Embryonic facial prominence (tissue), 1 donor: ENCODE measurements around the gene CLNK.

Source experiments
- DNase-seq: peaks from one replicate; pipeline ENCODE4 v3.0.0-alpha.2; 2016; ENCODE audit errors: extremely low spot score

Gene CLNK

DNA sequence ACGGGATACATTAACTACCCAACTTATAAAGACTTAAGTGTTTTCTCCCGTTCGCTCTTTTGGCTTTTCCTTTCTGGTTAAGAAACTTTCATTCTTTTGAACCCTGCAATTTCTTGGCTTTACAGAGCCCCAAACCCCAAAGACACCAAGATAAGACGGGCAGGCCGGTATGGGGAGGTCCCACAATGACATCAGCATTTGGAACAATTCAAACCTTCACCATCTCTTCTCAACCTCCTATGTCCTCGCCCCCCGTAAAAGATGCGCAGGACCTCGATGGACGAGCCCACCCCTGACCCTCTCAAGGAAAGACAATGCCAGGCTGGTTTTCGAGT is 228.3 kb downstream of the CLNK start:
- no peak for DNase-seq

DNA sequence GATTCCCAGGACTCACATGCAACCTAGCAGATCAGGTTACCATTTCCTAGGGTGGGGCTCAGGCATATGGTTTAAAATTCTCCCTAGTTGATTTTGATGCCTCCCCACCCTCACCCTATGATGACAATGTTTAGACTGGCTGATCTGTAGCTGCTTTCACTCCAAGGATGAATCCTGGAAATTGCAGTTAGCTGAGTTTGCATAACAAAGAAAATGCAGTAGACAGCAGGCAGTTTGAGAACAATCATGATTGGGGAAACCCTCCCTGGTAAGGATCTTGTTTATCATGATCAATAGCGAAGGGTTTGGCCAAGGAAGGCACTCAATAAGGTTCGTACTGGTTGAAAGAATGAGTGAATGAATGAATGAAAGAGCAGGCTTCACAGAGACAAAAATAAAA is 229.4 kb downstream of the CLNK start:
- DNase-seq: no peak

DNA sequence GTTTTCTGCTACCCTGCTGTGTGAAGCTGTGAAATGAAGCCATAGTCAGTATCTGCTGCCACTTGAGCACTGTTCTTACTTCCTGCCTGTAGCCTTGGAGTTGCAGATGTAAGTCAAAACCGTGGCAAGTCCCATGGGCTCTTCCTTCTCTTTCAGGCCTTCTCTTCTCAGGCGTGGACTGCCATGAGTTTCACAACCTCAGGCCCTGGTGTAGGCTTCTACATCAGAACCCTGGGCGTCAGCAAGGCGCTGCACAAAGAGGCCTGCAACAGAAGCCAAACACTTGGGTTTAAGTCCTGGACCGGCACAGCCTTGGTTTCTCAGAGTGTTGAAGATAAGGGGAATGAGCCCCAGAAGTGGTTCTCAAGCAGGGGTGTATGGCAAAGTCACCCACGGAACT is 229.8 kb downstream of the CLNK start:
- no peak for DNase-seq

DNA sequence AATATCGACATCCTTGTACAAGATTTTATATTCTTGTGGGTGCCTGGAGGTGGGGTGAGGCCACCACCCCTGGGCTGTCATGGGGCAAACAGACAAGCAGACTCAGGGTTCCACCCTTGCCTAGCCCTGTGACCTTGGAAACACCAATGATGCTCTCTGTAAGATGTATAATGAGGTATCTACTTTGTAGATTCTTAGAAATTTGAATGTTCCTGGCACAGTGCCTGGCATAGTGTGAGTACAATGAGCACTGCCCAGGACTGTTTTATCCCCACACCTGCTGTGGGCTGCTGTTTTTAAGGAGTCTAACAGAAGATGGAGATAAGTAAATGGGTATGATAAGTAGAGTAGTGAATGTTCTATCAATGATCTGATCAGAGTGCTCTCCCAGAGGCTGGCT is 230.4 kb downstream of the CLNK start:
- DNase-seq: no peak

DNA sequence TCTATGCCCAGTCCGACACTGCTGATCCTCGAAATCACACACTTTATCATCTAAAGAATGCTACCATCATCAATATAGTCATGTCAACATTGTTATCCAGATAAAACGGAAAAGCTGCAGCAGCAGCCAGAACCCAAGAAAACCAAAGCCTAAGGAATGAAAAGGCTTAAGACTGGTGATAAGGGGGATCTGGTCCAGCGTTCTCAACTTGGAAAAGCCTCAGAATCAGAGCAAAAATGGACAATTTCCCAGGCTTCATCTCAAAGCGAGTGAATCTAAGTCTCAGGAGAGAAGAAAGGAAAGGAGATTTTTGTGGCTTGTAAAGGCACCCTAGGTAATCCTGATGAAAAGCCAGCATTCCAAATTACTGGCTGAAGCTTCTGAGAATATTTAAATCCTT is 235.6 kb downstream of the CLNK start:
- no peak for DNase-seq

DNA sequence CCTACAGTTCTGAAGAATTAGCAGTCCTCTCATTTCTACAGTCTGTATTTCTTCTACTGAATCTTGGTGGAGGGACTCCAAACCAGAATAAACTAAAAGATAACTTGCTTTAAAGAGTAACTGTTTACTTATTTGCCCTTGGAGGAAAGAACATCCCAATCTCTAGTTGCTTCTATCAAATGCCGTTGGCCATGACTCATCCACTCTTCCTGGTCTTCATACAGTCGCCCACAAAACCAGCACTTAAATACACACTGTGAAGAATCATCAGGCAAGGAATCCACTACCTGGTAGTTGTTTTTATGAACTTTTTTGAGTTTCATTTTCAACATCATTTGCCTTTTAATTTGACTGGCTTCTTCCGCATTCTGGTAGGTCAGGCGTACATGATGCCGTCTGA is 241.6 kb downstream of the CLNK start:
- DNase-seq: no peak

DNA sequence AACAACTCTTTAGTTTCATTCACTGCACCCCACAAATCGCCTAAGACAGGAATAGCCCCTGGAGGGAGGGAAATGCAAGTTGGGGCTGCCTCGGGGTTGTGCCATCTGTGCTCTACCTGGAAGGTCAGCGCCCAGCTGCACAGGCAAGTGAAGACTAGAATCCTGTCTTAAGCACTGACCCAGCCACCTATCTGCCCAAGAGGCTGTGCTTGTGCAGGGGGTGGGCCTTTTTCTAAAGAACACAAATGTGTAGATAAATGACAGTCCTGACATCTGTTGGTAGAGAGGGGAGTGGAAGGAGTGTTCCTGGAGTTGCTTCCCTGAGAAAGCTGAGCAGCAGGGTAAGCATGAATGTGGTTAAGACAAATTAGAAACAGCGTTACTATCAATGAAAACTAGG is 243.1 kb downstream of the CLNK start:
- DNase-seq: no peak

DNA sequence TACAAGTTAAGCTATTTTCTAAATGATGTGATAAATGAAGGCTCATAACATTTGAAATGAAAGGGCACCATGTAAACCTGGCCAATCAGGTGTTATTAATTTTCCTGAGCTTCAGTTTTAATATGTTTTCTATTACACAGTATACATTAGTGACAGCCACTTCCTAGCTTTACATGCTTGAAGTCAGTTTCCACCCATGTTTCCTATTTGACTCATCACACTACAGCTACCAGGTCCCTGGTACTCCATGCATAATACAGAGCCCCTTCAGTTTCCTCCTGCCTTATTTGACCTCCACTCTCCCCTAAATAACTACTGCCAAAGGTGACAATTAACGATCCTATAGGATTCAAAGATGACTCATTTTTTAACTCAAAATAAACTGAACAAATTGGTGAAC is 245.6 kb downstream of the CLNK start:
- DNase-seq: no peak

DNA sequence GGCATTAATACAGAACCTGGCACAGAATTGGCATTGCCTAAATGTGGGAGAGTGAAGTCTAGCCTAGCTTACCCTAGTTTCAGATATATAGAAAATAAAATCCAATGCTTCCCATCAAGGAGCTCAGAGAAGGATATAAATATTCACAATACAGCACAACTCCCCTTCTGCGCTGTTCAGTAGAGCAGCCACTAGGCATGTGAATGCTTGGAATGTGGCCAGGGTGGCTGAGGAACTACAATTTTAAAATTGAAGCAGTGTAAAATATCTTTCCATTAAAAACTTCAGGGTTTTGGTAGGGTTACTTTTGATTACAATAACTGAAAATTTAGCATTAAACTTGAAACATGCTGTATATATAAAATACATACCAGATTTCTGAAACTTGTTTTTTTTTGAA is 246.8 kb downstream of the CLNK start:
- DNase-seq: no peak
